Ascending aorta (tissue), 2 donors: ENCODE data around the gene TDRD9. TPM values are rescaled to one million over a fixed set of nuclear protein-coding genes. Genes with fewer than 3 reads are reported as not detected.

Experiments
- DNase-seq, 2 donors: peaks; one replicate each; pipeline ENCODE4 v3.0.0-alpha.2; 2019; ENCODE audit warnings: low spot score in 2 of 2
- H3K27ac ChIP-seq, 2 donors: fragments of 200-600 bp; sonication (generic); one replicate each; pipeline ENCODE4 v1.5.1; 2016 to 2017; ENCODE audit warnings: mild to moderate bottlenecking in 1 of 2
- H3K27me3 ChIP-seq: fragments of 200-600 bp; sonication (generic); one replicate; pipeline ENCODE4 v1.5.1; 2017
- H3K36me3 ChIP-seq, 2 donors: fragments of 200-600 bp; sonication (generic); one replicate each; pipeline ENCODE4 v1.5.1; 2016
- H3K4me1 ChIP-seq, 2 donors: fragments of 200-600 bp; sonication (generic); one replicate each; pipeline ENCODE4 v1.5.1; 2016 to 2017; ENCODE audit warnings: mild to moderate bottlenecking in 1 of 2
- H3K4me3 ChIP-seq, 2 donors: fragments of 200-600 bp; sonication (generic); one replicate each; pipeline ENCODE4 v1.5.1; 2016 to 2017; ENCODE audit warnings: mild to moderate bottlenecking in 1 of 2
- H3K9me3 ChIP-seq, 2 donors: fragments of 200-600 bp; sonication (generic); one replicate each; pipeline ENCODE4 v1.5.1; 2016
- CTCF ChIP-seq, 3 experiments: fragments of 200-600 bp in 2 of 3; fragments of 450-650 bp in 1 of 3; sonication (generic) in 2 of 3; IDR thresholded peaks; one replicate each; pipeline ENCODE4 v1.5.1; 2016 to 2019; ENCODE audit warnings: antibody characterized with exemption in 3 of 3, mild to moderate bottlenecking in 1 of 3, moderate library complexity in 1 of 3
- intact Hi-C: fragments of 100-400 bp; cut with DNase I; formaldehyde crosslinking; loops from one replicate; pipeline ENCODE4 v1.15.1; 2023
- total RNA-seq: library from RNA; depleted of rRNA; stranded (reverse); fragments of >200 nt; gene quantifications from one replicate; pipeline ENCODE4 v1.1.0, GENCODE V29; 2016

The TDRD9 gene
- total RNA-seq, 1 donor from 2014 or later = 1.4 TPM

DNA sequence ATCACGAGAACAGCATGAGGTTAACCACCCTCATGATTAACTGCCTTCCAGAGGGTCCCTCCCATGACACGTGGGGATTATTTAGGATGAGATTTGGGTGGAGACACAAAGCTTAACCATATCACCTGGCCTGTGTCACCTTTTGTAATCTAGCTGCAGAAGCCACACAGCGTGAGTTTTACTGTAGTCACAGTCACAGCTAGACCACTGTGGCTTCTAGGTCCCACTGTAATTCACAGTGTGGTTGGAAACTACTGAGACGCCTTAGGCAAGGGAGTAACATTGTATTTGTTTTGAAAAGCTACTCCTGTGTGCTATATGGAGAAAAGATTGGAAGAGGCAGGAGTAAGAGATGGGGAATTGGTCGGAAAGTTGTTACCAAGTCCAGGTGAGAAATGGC, 111.0 kb downstream of the TDRD9 start:
- Histone ChIP-seq H3K36me3 (no peaks in the 10 kb centered on the region), H3K4me3 (no peak overlapping the region), H3K27ac (no peak overlapping the region), H3K4me1 (no peaks in the 10 kb centered on the region), H3K9me3 (no peaks in the 10 kb centered on the region), H3K27me3 (no peaks in the 10 kb centered on the region)
- TF ChIP-seq CTCF (IDR thresholded peaks at IDR 0.05) = no peak
- intact Hi-C loops = no loop called here
- no peak for DNase-seq

- Histone ChIP-seq H3K9me3 (no peaks in the 10 kb centered on the region), H3K4me1 (no peaks in the 10 kb centered on the region), H3K27me3 (no peaks in the 10 kb centered on the region), H3K36me3 (no peaks in the 10 kb centered on the region), H3K27ac (no peak overlapping the region), H3K4me3 (no peak overlapping the region)
- intact Hi-C loops = no loop called here
- DNase-seq = no peak
- no peak for TF ChIP-seq CTCF (IDR thresholded peaks at IDR 0.05)
Measured at GRCh38 chr14:104040539-104040938, 112.3 kb downstream of the TDRD9 start.

GRCh38 chr14:104041430-104042104, 113.3 kb downstream of the TDRD9 start:
- H3K4me3 ChIP-seq = no peak overlapping the region
- H3K9me3 ChIP-seq = no peaks in the 10 kb centered on the region
- H3K36me3 ChIP-seq = no peaks in the 10 kb centered on the region
- no peak for DNase-seq
- no peaks in the 10 kb centered on the region for H3K4me1 ChIP-seq
- H3K27me3 ChIP-seq = no peaks in the 10 kb centered on the region
- intact Hi-C loops = no loop called here
- no peak for TF ChIP-seq CTCF (IDR thresholded peaks at IDR 0.05)
- H3K27ac ChIP-seq = no peak overlapping the region

- TF ChIP-seq CTCF (IDR thresholded peaks at IDR 0.05) = no peak
- Histone ChIP-seq H3K36me3 (no peaks in the 10 kb centered on the region), H3K4me3 (no peak overlapping the region), H3K4me1 (no peaks in the 10 kb centered on the region), H3K27me3 (no peaks in the 10 kb centered on the region), H3K9me3 (no peaks in the 10 kb centered on the region), H3K27ac (no peak overlapping the region)
- DNase-seq = no peak
- intact Hi-C loops = no loop called here
Measured at GRCh38 chr14:104044016-104044415, 115.8 kb downstream of the TDRD9 start.

- Histone ChIP-seq H3K4me1 (no peaks in the 10 kb centered on the region), H3K27me3 (no peaks in the 10 kb centered on the region), H3K4me3 (no peak overlapping the region), H3K27ac (no peak overlapping the region), H3K36me3 (no peaks in the 10 kb centered on the region), H3K9me3 (no peaks in the 10 kb centered on the region)
- no peak for TF ChIP-seq CTCF (IDR thresholded peaks at IDR 0.05)
- DNase-seq = no peak
- intact Hi-C loops = no loop called here
Measured at GRCh38 chr14:104047761-104048160, 119.5 kb downstream of the TDRD9 start.
